ENCODE data around the gene SFT2D3. TPM values are rescaled to one million over a fixed set of nuclear protein-coding genes. Genes with fewer than 3 reads are reported as not detected.

The SFT2D3 gene
- total and polyA plus RNA-seq, 2 of the 13 experiments (the other 11 are each of a cell fraction or from before 2014, with no cell fraction given), result 8.3 to 9.4 TPM

- TF ChIP-seq ARID5B (CRISPR knock-in tag; IDR thresholded peaks at IDR 0.05) (peak; percentile 43; the same call in 1 of the 2 replicates), ARID4A (CRISPR knock-in tag; IDR thresholded peaks at IDR 0.05; ENCODE audit: borderline replicate concordance) (no peak), ZBTB21 (CRISPR knock-in tag; IDR thresholded peaks at IDR 0.05) (peak; percentile 44; the same call in 1 of the 2 replicates), ATF6 (CRISPR knock-in tag; conservative IDR thresholded peaks at IDR 0.05) (no peak), IRF2 (CRISPR knock-in tag; IDR thresholded peaks at IDR 0.05) (peak; percentile 22; the same call in 1 of the 2 replicates), ETV5 (CRISPR knock-in tag; IDR thresholded peaks at IDR 0.05; ENCODE audit: borderline replicate concordance) (peak; percentile 51; the same call in 1 of the 2 replicates), FOXA3 (CRISPR knock-in tag; IDR thresholded peaks at IDR 0.05) (peak; percentile 68), ZNF44 (CRISPR knock-in tag; IDR thresholded peaks at IDR 0.05) (no peak), KDM4B (CRISPR knock-in tag; IDR thresholded peaks at IDR 0.05) (no peak), BCL6 (CRISPR knock-in tag; IDR thresholded peaks at IDR 0.05) (no peak), SRSF9 (IDR thresholded peaks at IDR 0.05; ENCODE audit: borderline replicate concordance, insufficient read depth, low read depth, low read length, poor library complexity, severe bottlenecking) (no peak), RFXAP (CRISPR knock-in tag; IDR thresholded peaks at IDR 0.05; ENCODE audit: borderline replicate concordance) (no peak), ZNF354B (CRISPR knock-in tag; IDR thresholded peaks at IDR 0.05) (0 out of 2 replicates have a peak, but pooled peaks have one; percentile 51), KMT2A (CRISPR knock-in tag; IDR thresholded peaks at IDR 0.05) (no peak), TMF1 (CRISPR knock-in tag; IDR thresholded peaks at IDR 0.05; ENCODE audit: low read depth) (no peak), KLF9 (CRISPR knock-in tag; IDR thresholded peaks at IDR 0.05; ENCODE audit: low read depth) (peak; percentile 90; the same call in 1 of the 2 replicates), BRF2 (CRISPR knock-in tag; IDR thresholded peaks at IDR 0.05) (no peak), ZNF10 (CRISPR knock-in tag; IDR thresholded peaks at IDR 0.05; ENCODE audit: borderline replicate concordance, low read depth) (no peak), MXD4 (CRISPR knock-in tag; IDR thresholded peaks at IDR 0.05) (peak; percentile 18; the same call in 1 of the 2 replicates)
Measured at GRCh38 chr2:127700527-127701192, 637 bp upstream of the SFT2D3 start (continued).

All from HepG2 (cell line).